ENCODE measurements around the gene PLEKHA6. TPM values are rescaled to one million over a fixed set of nuclear protein-coding genes. Genes with fewer than 3 reads are reported as not detected.

Gene PLEKHA6
- total RNA-seq, 4 donors from 2014 or later, result 8.7 to 17.8 (median 11.4) TPM

GRCh38 chr1:204345438-204345841 lies 14.3 kb downstream of the PLEKHA6 start:
- WGBS, 2 donors (ENCODE audit: low coverage in 1 of 2), result 56 to 75% methylated on average over 1 to 4 of the region's 5 CpGs
- no peak overlapping the region for H3K27ac ChIP-seq

GRCh38 chr1:204344665-204345355 lies 14.9 kb downstream of the PLEKHA6 start:
- Histone ChIP-seq H3K9me3 (no peaks in the 10 kb centered on the region), H3K4me1 (peaks cover 0 to 37% (median 9%) of the 10 kb centered on the region in 3 donors), H3K4me3 (no peak overlapping the region), H3K36me3 (no peaks in the 10 kb centered on the region), H3K27ac (no peak overlapping the region), H3K27me3 (peaks cover 40% of the 10 kb centered on the region)
- ATAC-seq, result peak; percentile 16
- 82% methylated on average over 3 to 6 of the region's 6 CpGs for WGBS, 2 donors (ENCODE audit: low coverage in 1 of 2)
- TF ChIP-seq POLR2A (IDR thresholded peaks at IDR 0.05) (no peak), POLR2AphosphoS5 (IDR thresholded peaks at IDR 0.05) (no peak), CTCF (IDR thresholded peaks at IDR 0.05) (no peak), EP300 (IDR thresholded peaks at IDR 0.05) (no peak)

More at GRCh38 chr1:204345438-204345841, 14.3 kb downstream of the PLEKHA6 start:
- no peak overlapping the region for H3K4me3 ChIP-seq
- TF ChIP-seq EP300 (IDR thresholded peaks at IDR 0.05) (no peak), POLR2A (IDR thresholded peaks at IDR 0.05) (no peak), POLR2AphosphoS5 (IDR thresholded peaks at IDR 0.05) (no peak), CTCF (IDR thresholded peaks at IDR 0.05) (no peak)
- no peak for ATAC-seq
- peaks cover 46% of the 10 kb centered on the region for H3K27me3 ChIP-seq
- H3K9me3 ChIP-seq, result no peaks in the 10 kb centered on the region
- peaks cover 0 to 36% (median 3%) of the 10 kb centered on the region in 3 donors for H3K4me1 ChIP-seq
- H3K36me3 ChIP-seq, result no peaks in the 10 kb centered on the region

- TF ChIP-seq CTCF (IDR thresholded peaks at IDR 0.05) (no peak), POLR2A (IDR thresholded peaks at IDR 0.05) (no peak), POLR2AphosphoS5 (IDR thresholded peaks at IDR 0.05) (no peak), EP300 (IDR thresholded peaks at IDR 0.05) (no peak)
- peaks cover 0 to 37% (median 6%) of the 10 kb centered on the region in 3 donors for H3K4me1 ChIP-seq
- H3K4me3 ChIP-seq, result no peak overlapping the region
- H3K27me3 ChIP-seq, result peaks cover 31% of the 10 kb centered on the region
- no peak for ATAC-seq
- WGBS, 2 donors (ENCODE audit: low coverage in 1 of 2), result 77% methylated on average over 2 of the region's 4 CpGs; no CpG with 5 or more reads in 1 of the 2 donors
- no peak overlapping the region for H3K27ac ChIP-seq
- no peaks in the 10 kb centered on the region for H3K9me3 ChIP-seq
- H3K36me3 ChIP-seq, result no peaks in the 10 kb centered on the region
Observed at GRCh38 chr1:204343802-204344201, 15.9 kb downstream of the PLEKHA6 start.

- Histone ChIP-seq H3K9me3 (no peaks in the 10 kb centered on the region), H3K36me3 (no peaks in the 10 kb centered on the region), H3K4me3 (no peak overlapping the region), H3K4me1 (peaks cover 0 to 37% (median 6%) of the 10 kb centered on the region in 3 donors), H3K27ac (no peak overlapping the region), H3K27me3 (peaks cover 26% of the 10 kb centered on the region)
- no peak for ATAC-seq
- 80 to 89% methylated on average over 1 to 3 of the region's 3 CpGs for WGBS, 2 donors (ENCODE audit: low coverage in 1 of 2)
- TF ChIP-seq POLR2AphosphoS5 (IDR thresholded peaks at IDR 0.05), result no peak
- TF ChIP-seq EP300 (IDR thresholded peaks at IDR 0.05), result no peak
- TF ChIP-seq POLR2A (IDR thresholded peaks at IDR 0.05), result no peak
- TF ChIP-seq CTCF (IDR thresholded peaks at IDR 0.05), result no peak
Observed at GRCh38 chr1:204343247-204343646, 16.5 kb downstream of the PLEKHA6 start.

GRCh38 chr1:204342310-204342709 lies 17.4 kb downstream of the PLEKHA6 start:
- Histone ChIP-seq H3K36me3 (no peaks in the 10 kb centered on the region), H3K4me3 (no peak overlapping the region), H3K27ac (no peak overlapping the region), H3K4me1 (peaks cover 0 to 34% (median 6%) of the 10 kb centered on the region in 3 donors), H3K9me3 (no peaks in the 10 kb centered on the region), H3K27me3 (peaks cover 30% of the 10 kb centered on the region)
- 83 to 90% methylated on average over 1 to 2 of the region's 2 CpGs for WGBS, 2 donors (ENCODE audit: low coverage in 1 of 2)
- no peak for TF ChIP-seq POLR2A (IDR thresholded peaks at IDR 0.05)
- no peak for TF ChIP-seq EP300 (IDR thresholded peaks at IDR 0.05)
- no peak for TF ChIP-seq POLR2AphosphoS5 (IDR thresholded peaks at IDR 0.05)
- no peak for TF ChIP-seq CTCF (IDR thresholded peaks at IDR 0.05)
- no peak for ATAC-seq
